ENCODE data around the gene SLC16A14.
"Not testable (repeated sequence)": the region's sequence is repeated elsewhere in the genome, so short reads cannot be mapped to it uniquely, and the experiment has no call there.

GRCh38 chr2:230101967-230102366, 33.2 kb upstream of the SLC16A14 start:
- TF ChIP-seq CTCF (conservative IDR thresholded peaks at IDR 0.05; ENCODE audit: low read depth, low read length); EZH2 (IDR thresholded peaks at IDR 0.05; ENCODE audit: borderline replicate concordance, low read depth, low read length, poor library complexity, severe bottlenecking): not testable (repeated sequence)

Measured in A673 (cell line).